ENCODE results near the gene SKP1. TPM values are rescaled to one million over a fixed set of nuclear protein-coding genes. Genes with fewer than 3 reads are reported as not detected.

SKP1 gene
- total and polyA plus RNA-seq, 10 of the 15 experiments (the other 5 are each of a cell fraction or from before 2014, with no cell fraction given) = 100 to 1,686 (median 519) TPM

GRCh38 chr5:134225780-134226440, 49.2 kb upstream of the SKP1 start, which contains the start of gene PPP2CA:
Gene PPP2CA, minus strand, starts transcription at chr5:134226073. Its CDS starts 212 bp downstream, at chr5:134225861.
- Histone ChIP-seq H3K27me3 (replicated peaks in 1 of 2; ENCODE audit: control insufficient read depth in 2 of 2, insufficient read depth in 2 of 2, low read length in 1 of 2) (no peaks in the 10 kb centered on the region), H3K79me2 (ENCODE audit: control insufficient read depth, insufficient read depth, low read length) (peaks cover 64% of the 10 kb centered on the region), H3K27ac (ENCODE audit: control insufficient read depth, insufficient read depth) (peak within 1 kb of the TSS; percentile 97), H3K9me3 (replicated peaks; ENCODE audit: control insufficient read depth, insufficient read depth, low read length) (no peaks in the 10 kb centered on the region), H3K4me2 (ENCODE audit: control insufficient read depth, insufficient read depth) (peak within 1 kb of the TSS; percentile 97), H3K9ac (ENCODE audit: control insufficient read depth, insufficient read depth, low read length) (peak within 1 kb of the TSS; percentile 97), H2AFZ (ENCODE audit: control insufficient read depth, low read depth, low read length) (peak within 1 kb of the TSS; percentile 99), H3K4me3 (peak within 1 kb of the TSS; percentile 94), H3K4me1 (ENCODE audit: control insufficient read depth, insufficient read depth, low read length) (peaks cover 11% of the 10 kb centered on the region), H4K20me1 (ENCODE audit: control insufficient read depth, insufficient read depth) (no peaks in the 10 kb centered on the region; the same call in 1 of the 2 replicates), H3K36me3 (ENCODE audit: control insufficient read depth in 2 of 2, insufficient read depth in 2 of 2, low read length in 1 of 2) (peaks cover 0 to 5% of the 10 kb centered on the region in 2 experiments; a peak in 2 of 4 replicates)
- DNase-seq (ENCODE audit: low read depth, low spot score) = peak; percentile 98
- CTCF ChIA-PET = interaction anchor here (0.7 to 2.4 kb wide), 18 partner anchors 15 to 512 kb away, joined by 3 to 14 read pairs (median 3); partner anchors contain the start of genes SKP1 and UBE2B
- SMC1A ChIA-PET (ENCODE audit: uncharacterized antibody, unreplicated experiment) = interaction anchor here (0.8 to 5.0 kb wide), 9 partner anchors 8 to 94 kb away, joined by 3 to 39 read pairs (median 5); no protein-coding TSS in a partner anchor
- POLR2A ChIA-PET = interaction anchor here (0.6 to 3.6 kb wide), 25 partner anchors 10 to 513 kb away, joined by 3 to 35 read pairs (median 4); partner anchors contain the start of genes C5orf15, CAMLG, CDKN2AIPNL and SKP1
- RAD21 ChIA-PET (ENCODE audit: unreplicated experiment) = interaction anchor here (0.5 to 2.0 kb wide), 9 partner anchors 12 to 239 kb away, joined by 3 to 10 read pairs (median 4); partner anchors contain the start of genes TCF7 and UBE2B
- intact Hi-C loops (cut with micrococcal nuclease; ENCODE audit: unreplicated experiment) = loop anchor here (10.0 kb wide), 1 partner anchor 509 kb away; the partner anchor contains the start of gene CAMLG
- BruUV-seq (replicated peaks) = no TSS peak
- in situ Hi-C loops (cut with MboI) = no loop called here
- WGBS (ENCODE audit: insufficient coverage, insufficient replicate concordance, low lambda C conversion rate, missing lambda C conversion rate) = 1% methylated on average over 65 of the region's 73 CpGs
- FAIRE-seq = peak; percentile 78
- ATAC-seq = peak; percentile 85
- peak; percentile 5; the same call in 1 of the 2 replicates for TF ChIP-seq ZNF207 (IDR thresholded peaks at IDR 0.05; ENCODE audit: borderline replicate concordance)
- TF ChIP-seq, protein P1, sequence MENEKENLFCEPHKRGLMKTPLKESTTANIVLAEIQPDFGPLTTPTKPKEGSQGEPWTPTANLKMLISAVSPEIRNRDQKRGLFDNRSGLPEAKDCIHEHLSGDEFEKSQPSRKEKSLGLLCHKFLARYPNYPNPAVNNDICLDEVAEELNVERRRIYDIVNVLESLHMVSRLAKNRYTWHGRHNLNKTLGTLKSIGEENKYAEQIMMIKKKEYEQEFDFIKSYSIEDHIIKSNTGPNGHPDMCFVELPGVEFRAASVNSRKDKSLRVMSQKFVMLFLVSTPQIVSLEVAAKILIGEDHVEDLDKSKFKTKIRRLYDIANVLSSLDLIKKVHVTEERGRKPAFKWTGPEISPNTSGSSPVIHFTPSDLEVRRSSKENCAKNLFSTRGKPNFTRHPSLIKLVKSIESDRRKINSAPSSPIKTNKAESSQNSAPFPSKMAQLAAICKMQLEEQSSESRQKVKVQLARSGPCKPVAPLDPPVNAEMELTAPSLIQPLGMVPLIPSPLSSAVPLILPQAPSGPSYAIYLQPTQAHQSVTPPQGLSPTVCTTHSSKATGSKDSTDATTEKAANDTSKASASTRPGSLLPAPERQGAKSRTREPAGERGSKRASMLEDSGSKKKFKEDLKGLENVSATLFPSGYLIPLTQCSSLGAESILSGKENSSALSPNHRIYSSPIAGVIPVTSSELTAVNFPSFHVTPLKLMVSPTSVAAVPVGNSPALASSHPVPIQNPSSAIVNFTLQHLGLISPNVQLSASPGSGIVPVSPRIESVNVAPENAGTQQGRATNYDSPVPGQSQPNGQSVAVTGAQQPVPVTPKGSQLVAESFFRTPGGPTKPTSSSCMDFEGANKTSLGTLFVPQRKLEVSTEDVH (IDR thresholded peaks at IDR 0.05; ENCODE audit: low read depth, partially characterized antibody) = no peak
- no peak for TF ChIP-seq RAD51 (IDR thresholded peaks at IDR 0.05)
- TF ChIP-seq POLR2AphosphoS5 (IDR thresholded peaks at IDR 0.05; ENCODE audit: low read length) = peak; percentile 71
- TF ChIP-seq, protein P2, sequence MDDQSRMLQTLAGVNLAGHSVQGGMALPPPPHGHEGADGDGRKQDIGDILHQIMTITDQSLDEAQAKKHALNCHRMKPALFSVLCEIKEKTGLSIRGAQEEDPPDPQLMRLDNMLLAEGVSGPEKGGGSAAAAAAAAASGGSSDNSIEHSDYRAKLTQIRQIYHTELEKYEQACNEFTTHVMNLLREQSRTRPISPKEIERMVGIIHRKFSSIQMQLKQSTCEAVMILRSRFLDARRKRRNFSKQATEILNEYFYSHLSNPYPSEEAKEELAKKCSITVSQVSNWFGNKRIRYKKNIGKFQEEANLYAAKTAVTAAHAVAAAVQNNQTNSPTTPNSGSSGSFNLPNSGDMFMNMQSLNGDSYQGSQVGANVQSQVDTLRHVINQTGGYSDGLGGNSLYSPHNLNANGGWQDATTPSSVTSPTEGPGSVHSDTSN (IDR thresholded peaks at IDR 0.05; ENCODE audit: insufficient replicate concordance, low read depth, low read length) = no peak
- TF ChIP-seq KDM1A (IDR thresholded peaks at IDR 0.05; ENCODE audit: borderline replicate concordance) = no peak
- no peak for TF ChIP-seq RBBP5 (conservative IDR thresholded peaks at IDR 0.05)
- TF ChIP-seq BACH1 (IDR thresholded peaks at IDR 0.05; ENCODE audit: borderline replicate concordance) = peak; percentile 74; the same call in 1 of the 2 replicates
- TF ChIP-seq MYB (IDR thresholded peaks at IDR 0.05; ENCODE audit: borderline replicate concordance, low read depth, low read length) = no peak
- no peak for TF ChIP-seq FOXM1 (IDR thresholded peaks at IDR 0.05; ENCODE audit: low read depth, low read length)
- TF ChIP-seq, protein P3, sequence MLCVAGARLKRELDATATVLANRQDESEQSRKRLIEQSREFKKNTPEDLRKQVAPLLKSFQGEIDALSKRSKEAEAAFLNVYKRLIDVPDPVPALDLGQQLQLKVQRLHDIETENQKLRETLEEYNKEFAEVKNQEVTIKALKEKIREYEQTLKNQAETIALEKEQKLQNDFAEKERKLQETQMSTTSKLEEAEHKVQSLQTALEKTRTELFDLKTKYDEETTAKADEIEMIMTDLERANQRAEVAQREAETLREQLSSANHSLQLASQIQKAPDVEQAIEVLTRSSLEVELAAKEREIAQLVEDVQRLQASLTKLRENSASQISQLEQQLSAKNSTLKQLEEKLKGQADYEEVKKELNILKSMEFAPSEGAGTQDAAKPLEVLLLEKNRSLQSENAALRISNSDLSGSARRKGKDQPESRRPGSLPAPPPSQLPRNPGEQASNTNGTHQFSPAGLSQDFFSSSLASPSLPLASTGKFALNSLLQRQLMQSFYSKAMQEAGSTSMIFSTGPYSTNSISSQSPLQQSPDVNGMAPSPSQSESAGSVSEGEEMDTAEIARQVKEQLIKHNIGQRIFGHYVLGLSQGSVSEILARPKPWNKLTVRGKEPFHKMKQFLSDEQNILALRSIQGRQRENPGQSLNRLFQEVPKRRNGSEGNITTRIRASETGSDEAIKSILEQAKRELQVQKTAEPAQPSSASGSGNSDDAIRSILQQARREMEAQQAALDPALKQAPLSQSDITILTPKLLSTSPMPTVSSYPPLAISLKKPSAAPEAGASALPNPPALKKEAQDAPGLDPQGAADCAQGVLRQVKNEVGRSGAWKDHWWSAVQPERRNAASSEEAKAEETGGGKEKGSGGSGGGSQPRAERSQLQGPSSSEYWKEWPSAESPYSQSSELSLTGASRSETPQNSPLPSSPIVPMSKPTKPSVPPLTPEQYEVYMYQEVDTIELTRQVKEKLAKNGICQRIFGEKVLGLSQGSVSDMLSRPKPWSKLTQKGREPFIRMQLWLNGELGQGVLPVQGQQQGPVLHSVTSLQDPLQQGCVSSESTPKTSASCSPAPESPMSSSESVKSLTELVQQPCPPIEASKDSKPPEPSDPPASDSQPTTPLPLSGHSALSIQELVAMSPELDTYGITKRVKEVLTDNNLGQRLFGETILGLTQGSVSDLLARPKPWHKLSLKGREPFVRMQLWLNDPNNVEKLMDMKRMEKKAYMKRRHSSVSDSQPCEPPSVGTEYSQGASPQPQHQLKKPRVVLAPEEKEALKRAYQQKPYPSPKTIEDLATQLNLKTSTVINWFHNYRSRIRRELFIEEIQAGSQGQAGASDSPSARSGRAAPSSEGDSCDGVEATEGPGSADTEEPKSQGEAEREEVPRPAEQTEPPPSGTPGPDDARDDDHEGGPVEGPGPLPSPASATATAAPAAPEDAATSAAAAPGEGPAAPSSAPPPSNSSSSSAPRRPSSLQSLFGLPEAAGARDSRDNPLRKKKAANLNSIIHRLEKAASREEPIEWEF (IDR thresholded peaks at IDR 0.05; ENCODE audit: insufficient replicate concordance, low read depth, low read length) = no peak
- TF ChIP-seq KAT2A (conservative IDR thresholded peaks at IDR 0.05; ENCODE audit: control insufficient read depth, low read depth, low read length) = no peak
- no peak for TF ChIP-seq CBX5 (IDR thresholded peaks at IDR 0.05; ENCODE audit: low read depth)

Data from GM12878 (cell line).